ENCODE results near the gene OIP5.
"Not testable (repeated sequence)": the region's sequence is repeated elsewhere in the genome, so short reads cannot be mapped to it uniquely, and the experiment has no call there.

DNA sequence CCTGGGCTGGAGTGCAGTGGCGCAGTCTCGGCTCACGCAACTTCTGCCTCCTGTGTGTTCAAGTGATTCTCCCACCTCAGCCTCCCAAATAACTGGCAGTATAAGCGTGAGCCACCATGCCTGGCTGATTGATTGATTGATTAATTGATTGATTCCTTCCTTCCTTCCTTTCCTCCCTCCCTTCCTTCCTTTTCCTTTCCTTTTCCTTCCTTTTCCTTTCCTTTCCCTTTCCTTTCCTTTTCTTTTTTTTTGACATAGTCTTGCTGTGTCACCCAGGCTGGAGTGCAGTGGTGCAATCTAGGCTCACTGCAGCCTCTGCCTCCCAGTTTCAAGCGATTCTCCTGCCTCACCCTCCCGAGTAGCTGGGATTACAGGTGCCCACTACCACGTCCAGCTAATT, 71.5 kb downstream of the OIP5 start:
- TF ChIP-seq, protein P1, sequence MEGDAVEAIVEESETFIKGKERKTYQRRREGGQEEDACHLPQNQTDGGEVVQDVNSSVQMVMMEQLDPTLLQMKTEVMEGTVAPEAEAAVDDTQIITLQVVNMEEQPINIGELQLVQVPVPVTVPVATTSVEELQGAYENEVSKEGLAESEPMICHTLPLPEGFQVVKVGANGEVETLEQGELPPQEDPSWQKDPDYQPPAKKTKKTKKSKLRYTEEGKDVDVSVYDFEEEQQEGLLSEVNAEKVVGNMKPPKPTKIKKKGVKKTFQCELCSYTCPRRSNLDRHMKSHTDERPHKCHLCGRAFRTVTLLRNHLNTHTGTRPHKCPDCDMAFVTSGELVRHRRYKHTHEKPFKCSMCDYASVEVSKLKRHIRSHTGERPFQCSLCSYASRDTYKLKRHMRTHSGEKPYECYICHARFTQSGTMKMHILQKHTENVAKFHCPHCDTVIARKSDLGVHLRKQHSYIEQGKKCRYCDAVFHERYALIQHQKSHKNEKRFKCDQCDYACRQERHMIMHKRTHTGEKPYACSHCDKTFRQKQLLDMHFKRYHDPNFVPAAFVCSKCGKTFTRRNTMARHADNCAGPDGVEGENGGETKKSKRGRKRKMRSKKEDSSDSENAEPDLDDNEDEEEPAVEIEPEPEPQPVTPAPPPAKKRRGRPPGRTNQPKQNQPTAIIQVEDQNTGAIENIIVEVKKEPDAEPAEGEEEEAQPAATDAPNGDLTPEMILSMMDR (IDR thresholded peaks at IDR 0.05), result not testable (repeated sequence)
- TF ChIP-seq POLR2A, POLR2AphosphoS5, EP300 (IDR thresholded peaks at IDR 0.05): not testable (repeated sequence)

Data from suprapubic skin (tissue), 4 donors.